ENCODE measurements around the gene RASA3. TPM values are rescaled to one million over a fixed set of nuclear protein-coding genes. Genes with fewer than 3 reads are reported as not detected.
"Not testable (repeated sequence)": the region's sequence is repeated elsewhere in the genome, so short reads cannot be mapped to it uniquely, and the experiment has no call there.

The RASA3 gene
- total RNA-seq, 1 experiment from 2014 or later: 18.6 TPM

- H3K9me2 ChIP-seq (ENCODE audit: insufficient read depth): no peaks in the 10 kb centered on the region
- no peak for ATAC-seq
- H3K9ac ChIP-seq (ENCODE audit: low read length): no peak overlapping the region
- no peaks in the 10 kb centered on the region for H3K27me3 ChIP-seq (ENCODE audit: insufficient read depth, low read length)
- ChIA-PET CTCF (no interaction called here), POLR2A (interaction anchor here (1.0 kb wide), 1 partner anchor 13 kb away, joined by 3 read pairs; no protein-coding TSS in a partner anchor), RAD21 (ENCODE audit: low non-redundant PET in 1 of 2, low total read pairs in 2 of 2, uncharacterized antibody in 2 of 2, unreplicated experiment in 2 of 2) (no interaction called here)
- H3K4me3 ChIP-seq (replicated peaks in 1 of 2; ENCODE audit: low read depth in 1 of 2, low read length in 2 of 2): no peak overlapping the region
- H3K4me1 ChIP-seq (ENCODE audit: control insufficient read depth in 1 of 2, insufficient read depth in 2 of 2, low read length in 2 of 2): peaks cover 4 to 29% of the 10 kb centered on the region in 2 experiments; a peak in 3 of 4 replicates
- no peak for TF ChIP-seq EZH2phosphoT487 (IDR thresholded peaks at IDR 0.05; ENCODE audit: borderline replicate concordance)
- peak; percentile 56 for TF ChIP-seq MAX (IDR thresholded peaks at IDR 0.05)
- 0 out of 2 replicates have a peak, but pooled peaks have one; percentile 21 for TF ChIP-seq FOSL1 (IDR thresholded peaks at IDR 0.05; ENCODE audit: low read depth)
- no peaks in the 10 kb centered on the region for H3K36me3 ChIP-seq (ENCODE audit: control insufficient read depth in 1 of 2, insufficient read depth in 2 of 2, low read length in 2 of 2)
- no TSS peak for BruUV-seq (replicated peaks)
- peak overlapping the region; percentile 39 for H3K4me2 ChIP-seq (ENCODE audit: low read length)
- no peak overlapping the region for H3K27ac ChIP-seq (ENCODE audit: low read depth, low read length)
- intact Hi-C loops (cut with micrococcal nuclease): no loop called here
- no peak for DNase-seq (ENCODE audit: low read depth, low spot score)
- H2AFZ ChIP-seq (ENCODE audit: low read depth, low read length, poor library complexity, severe bottlenecking): no peak overlapping the region
- H3K79me2 ChIP-seq (ENCODE audit: insufficient read depth, low read length): peaks cover 60% of the 10 kb centered on the region
- no peaks in the 10 kb centered on the region for H3K9me3 ChIP-seq (ENCODE audit: control insufficient read depth in 1 of 2, insufficient read depth in 1 of 2, low read depth in 1 of 2, low read length in 2 of 2)
- H4K20me1 ChIP-seq (ENCODE audit: insufficient read depth): no peaks in the 10 kb centered on the region
Observed at GRCh38 chr13:114115191-114115671, 17.2 kb downstream of the RASA3 start.

GRCh38 chr13:114114666-114115065 is 17.8 kb downstream of the RASA3 start:
- H3K27me3 ChIP-seq (ENCODE audit: insufficient read depth, low read length); H3K9me3 ChIP-seq (ENCODE audit: control insufficient read depth in 1 of 2, insufficient read depth in 1 of 2, low read depth in 1 of 2, low read length in 2 of 2); H3K27ac ChIP-seq (ENCODE audit: low read depth, low read length); CTCF ChIA-PET; H3K36me3 ChIP-seq (ENCODE audit: control insufficient read depth in 1 of 2, insufficient read depth in 2 of 2, low read length in 2 of 2); H2AFZ ChIP-seq (ENCODE audit: low read depth, low read length, poor library complexity, severe bottlenecking); intact Hi-C loops (cut with micrococcal nuclease); H3K4me2 ChIP-seq (ENCODE audit: low read length); RAD21 ChIA-PET (ENCODE audit: low non-redundant PET in 1 of 2, low total read pairs in 2 of 2, uncharacterized antibody in 2 of 2, unreplicated experiment in 2 of 2); H3K9ac ChIP-seq (ENCODE audit: low read length); H3K4me3 ChIP-seq (replicated peaks in 1 of 2; ENCODE audit: low read depth in 1 of 2, low read length in 2 of 2); BruUV-seq (replicated peaks); H3K9me2 ChIP-seq (ENCODE audit: insufficient read depth); ATAC-seq; H4K20me1 ChIP-seq (ENCODE audit: insufficient read depth); DNase-seq (ENCODE audit: low read depth, low spot score): not testable (repeated sequence)
- peaks cover 4 to 29% of the 10 kb centered on the region in 2 experiments; a peak in 3 of 4 replicates for H3K4me1 ChIP-seq (ENCODE audit: control insufficient read depth in 1 of 2, insufficient read depth in 2 of 2, low read length in 2 of 2)
- POLR2A ChIA-PET: interaction anchor here (1.0 kb wide), 1 partner anchor 14 kb away, joined by 3 read pairs; no protein-coding TSS in a partner anchor
- peaks cover 66% of the 10 kb centered on the region for H3K79me2 ChIP-seq (ENCODE audit: insufficient read depth, low read length)

All from HCT116 (cell line).